Neuronal stem cell (in vitro differentiated cells): ENCODE data around the gene DEGS2.

Experiments used
- DNase-seq: peaks from one replicate; pipeline ENCODE4 v3.0.0-alpha.2; 2013; ENCODE audit warnings: low spot score
- H2AFZ ChIP-seq: one replicate; pipeline ENCODE4 v1.6.1; 2013; ENCODE audit warnings: mild to moderate bottlenecking, low read length, inconsistent platforms
- H2AK5ac ChIP-seq: 2 replicates; pipeline ENCODE4 v1.6.1; 2013; ENCODE audit warnings: low read depth, mild to moderate bottlenecking, inconsistent platforms, low read length, moderate library complexity, mixed read lengths
- H2BK120ac ChIP-seq: 2 replicates; pipeline ENCODE4 v1.6.1; 2013; ENCODE audit warnings: low read depth, mild to moderate bottlenecking, inconsistent platforms, low read length, moderate library complexity, mixed read lengths
- H2BK12ac ChIP-seq: one replicate; pipeline ENCODE4 v1.6.1; 2013; ENCODE audit warnings: low read length, inconsistent platforms
- H2BK15ac ChIP-seq: 2 replicates; pipeline ENCODE4 v1.6.1; 2013; ENCODE audit warnings: mild to moderate bottlenecking, low read length, inconsistent platforms, mixed read lengths
- H2BK5ac ChIP-seq: one replicate; pipeline ENCODE4 v1.6.1; 2013; ENCODE audit warnings: inconsistent platforms, mild to moderate bottlenecking, low read length, moderate library complexity
- H3K14ac ChIP-seq: one replicate; pipeline ENCODE4 v1.6.1; 2013; ENCODE audit warnings: low read length, inconsistent platforms
- H3K18ac ChIP-seq: 2 replicates; pipeline ENCODE4 v1.6.1; 2013; ENCODE audit warnings: low read length, inconsistent platforms
- H3K23ac ChIP-seq: 2 replicates; pipeline ENCODE4 v1.6.1; 2013; ENCODE audit warnings: low read depth, mild to moderate bottlenecking, mixed read lengths, low read length, inconsistent platforms; ENCODE audit not compliant: poor library complexity
- H3K27ac ChIP-seq: replicated peaks from 3 replicates; pipeline ENCODE4 v1.5.1; 2013; ENCODE audit warnings: low read length, inconsistent platforms
- H3K27me3 ChIP-seq, 3 experiments: 2 replicates each; pipeline ENCODE4 v1.6.1; 2013; ENCODE audit warnings: low read length in 3 of 3, mild to moderate bottlenecking in 2 of 3, inconsistent platforms in 1 of 3, low read depth in 1 of 3, mixed read lengths in 1 of 3, moderate library complexity in 1 of 3; ENCODE audit not compliant: control insufficient read depth in 3 of 3, insufficient read depth in 3 of 3
- H3K36me3 ChIP-seq, 2 donors: replicated peaks in 1 of 2; 2 replicates each; pipeline ENCODE4 v1.6.1; 2013; ENCODE audit warnings: low read length in 2 of 2; ENCODE audit not compliant: control insufficient read depth in 2 of 2, insufficient read depth in 2 of 2
- H3K4ac ChIP-seq: 2 replicates; pipeline ENCODE4 v1.6.1; 2013; ENCODE audit warnings: inconsistent platforms, mild to moderate bottlenecking, low read length, moderate library complexity
- H3K4me1 ChIP-seq, 2 donors: 1 replicate in 1 of 2; 2 replicates in 1 of 2; pipeline ENCODE4 v1.6.1; 2013; ENCODE audit warnings: low read length in 2 of 2, low read depth in 1 of 2; ENCODE audit not compliant: control insufficient read depth in 2 of 2, insufficient read depth in 1 of 2
- H3K4me2 ChIP-seq: one replicate; pipeline ENCODE4 v1.6.1; 2013; ENCODE audit warnings: mild to moderate bottlenecking, low read length, inconsistent platforms; ENCODE audit not compliant: insufficient read depth, poor library complexity, severe bottlenecking
- H3K4me3 ChIP-seq, 2 donors: 2 replicates each; pipeline ENCODE4 v1.5.1; 2013; ENCODE audit warnings: low read length in 2 of 2, mild to moderate bottlenecking in 2 of 2, inconsistent platforms in 1 of 2, moderate library complexity in 1 of 2
- H3K79me1 ChIP-seq: one replicate; pipeline ENCODE4 v1.6.1; 2013; ENCODE audit warnings: low read depth, mild to moderate bottlenecking, inconsistent platforms, low read length, moderate library complexity
- H3K9ac ChIP-seq: one replicate; pipeline ENCODE4 v1.6.1; 2013; ENCODE audit warnings: mild to moderate bottlenecking, low read depth, low read length, inconsistent platforms; ENCODE audit not compliant: poor library complexity
- H3K9me3 ChIP-seq, 2 donors: replicated peaks in 1 of 2; 2 replicates each; pipeline versions ENCODE3 to v1.6.1; 2013; ENCODE audit warnings: low read length in 2 of 2, mild to moderate bottlenecking in 2 of 2, inconsistent platforms in 1 of 2, low read depth in 1 of 2, mixed read lengths in 1 of 2, moderate library complexity in 1 of 2; ENCODE audit not compliant: control insufficient read depth in 2 of 2, insufficient read depth in 1 of 2
- H4K8ac ChIP-seq: one replicate; pipeline ENCODE4 v1.6.1; 2013; ENCODE audit warnings: low read depth, mild to moderate bottlenecking, inconsistent platforms, low read length, moderate library complexity
- H4K91ac ChIP-seq: one replicate; pipeline ENCODE4 v1.6.1; 2013; ENCODE audit warnings: low read length, low read depth, mild to moderate bottlenecking, inconsistent platforms; ENCODE audit not compliant: poor library complexity
- WGBS, 2 donors: extraction: QIAGEN DNeasy Blood & Tissue Kit; methylation state at CpG; one replicate each; pipeline ENCODE4 v1.1.7; 2013; ENCODE audit warnings: missing lambda C conversion rate in 2 of 2, mixed read lengths in 1 of 2; ENCODE audit not compliant: insufficient read length in 2 of 2, insufficient replicate concordance in 1 of 2; ENCODE audit errors: extremely low coverage in 2 of 2; 5-methylcytosine and 5-hydroxymethylcytosine counted together

The DEGS2 gene

DNA sequence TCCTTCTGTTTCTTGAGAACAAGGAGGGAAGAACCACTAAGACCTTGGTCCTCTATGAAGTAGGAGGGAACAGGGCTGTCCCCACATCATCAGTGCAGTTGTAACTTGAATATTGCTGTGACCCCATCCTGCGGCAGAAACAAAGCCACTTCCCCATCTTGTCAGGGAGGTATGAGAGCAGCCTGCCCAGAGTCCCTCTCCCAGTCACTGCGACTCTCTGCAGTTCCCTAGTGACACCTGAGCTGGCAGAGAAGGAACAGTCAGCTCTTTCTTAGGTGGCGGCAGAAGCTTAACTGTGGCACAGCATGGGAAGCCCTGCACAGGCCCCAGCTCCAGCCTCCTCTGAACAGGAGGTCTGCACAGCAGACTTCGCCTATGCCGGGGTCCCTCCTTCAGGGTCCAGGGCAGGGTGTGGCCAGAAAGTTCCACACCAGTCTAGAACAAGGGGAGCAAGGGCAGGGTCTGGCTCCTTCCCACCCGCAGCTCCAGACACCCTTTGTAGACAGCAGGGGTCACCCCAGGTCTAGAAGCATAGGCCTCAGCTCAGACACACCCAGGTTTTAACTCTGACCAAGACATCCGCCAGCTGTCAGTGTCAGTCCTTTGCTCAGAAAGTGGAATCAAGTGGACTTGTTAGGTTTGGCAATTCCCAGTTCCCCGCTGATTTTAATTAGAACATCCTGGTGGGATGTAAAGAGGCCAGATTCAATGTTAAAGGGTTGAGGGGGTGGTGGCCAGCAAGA is 36.8 kb downstream of the DEGS2 start:
- Histone ChIP-seq H2AFZ (no peak overlapping the region), H4K8ac (no peak overlapping the region), H3K36me3 (peaks cover 23 to 72% of the 10 kb centered on the region in 2 donors), H4K91ac (no peak overlapping the region), H3K4me1 (no peaks in the 10 kb centered on the region), H3K18ac (no peak overlapping the region), H3K9me3 (peaks cover 0 to 2% of the 10 kb centered on the region in 2 donors), H3K23ac (no peak overlapping the region), H2AK5ac (no peak overlapping the region), H2BK120ac (no peak overlapping the region), H3K4me2 (no peak overlapping the region), H3K4me3 (no peak overlapping the region), H2BK12ac (no peak overlapping the region), H3K4ac (no peak overlapping the region), H2BK15ac (no peak overlapping the region), H3K14ac (no peak overlapping the region), H2BK5ac (no peak overlapping the region), H3K27me3 (no peaks in the 10 kb centered on the region), H3K27ac (no peak overlapping the region), H3K79me1 (peaks cover 2% of the 10 kb centered on the region), H3K9ac (no peak overlapping the region)
- no peak for DNase-seq
- WGBS, 2 donors: no CpG with 5 or more reads among the region's 8 CpGs

DNA sequence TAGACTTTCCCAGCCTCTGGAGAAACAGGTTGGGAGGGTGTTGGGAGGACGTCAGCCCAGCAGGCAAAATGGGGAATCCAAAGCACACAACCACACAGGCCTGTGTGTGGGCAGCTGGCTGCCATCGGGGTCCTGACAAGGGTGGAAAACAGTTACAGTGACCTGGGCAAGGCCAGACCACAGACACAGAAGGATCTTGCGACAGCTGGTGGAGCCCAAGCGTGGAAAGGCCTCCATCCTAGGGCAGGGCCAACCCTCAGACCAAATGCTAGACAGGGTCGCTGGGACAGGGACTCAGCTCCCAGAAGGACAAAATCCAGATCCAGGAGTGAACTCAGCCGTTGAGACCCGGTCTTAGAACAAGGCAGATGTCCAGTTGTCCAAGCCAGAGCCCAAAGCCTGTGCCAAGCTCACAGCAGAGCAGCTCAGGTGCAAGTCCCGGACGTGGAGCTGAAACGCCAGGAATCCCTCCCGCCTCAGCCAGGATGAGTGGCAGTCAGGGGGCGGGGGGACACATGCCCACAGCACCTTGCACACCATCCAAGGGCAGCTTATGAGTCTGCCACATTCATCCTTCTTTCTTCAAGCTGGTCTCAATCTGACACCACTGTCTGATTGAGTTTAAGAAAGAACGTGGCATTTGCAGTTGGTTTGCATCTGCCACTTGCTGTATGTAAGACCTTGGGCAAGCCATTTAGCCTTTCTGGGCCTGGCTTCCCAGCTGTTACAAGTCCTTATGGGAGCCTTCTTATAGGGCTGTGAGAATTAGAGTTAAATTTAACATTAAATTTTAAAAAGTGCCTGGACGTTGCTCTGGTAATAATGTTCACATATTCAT is 37.6 kb downstream of the DEGS2 start:
- Histone ChIP-seq H2BK5ac (no peak overlapping the region), H3K23ac (peak overlapping the region; percentile 8), H3K14ac (no peak overlapping the region), H3K27me3 (no peaks in the 10 kb centered on the region), H3K4me2 (no peak overlapping the region), H3K9me3 (peaks cover 0 to 2% of the 10 kb centered on the region in 2 donors), H3K9ac (no peak overlapping the region), H3K4me1 (no peaks in the 10 kb centered on the region), H4K91ac (no peak overlapping the region), H3K79me1 (peaks cover 2% of the 10 kb centered on the region), H3K36me3 (peaks cover 17 to 72% of the 10 kb centered on the region in 2 donors), H3K27ac (no peak overlapping the region), H2AFZ (no peak overlapping the region), H3K4me3 (no peak overlapping the region), H2AK5ac (no peak overlapping the region), H3K4ac (no peak overlapping the region), H2BK120ac (no peak overlapping the region), H3K18ac (peak overlapping the region; percentile 25), H2BK15ac (no peak overlapping the region), H4K8ac (no peak overlapping the region), H2BK12ac (no peak overlapping the region)
- no CpG with 5 or more reads among the region's 14 CpGs for WGBS, 2 donors
- DNase-seq: no peak

DNA sequence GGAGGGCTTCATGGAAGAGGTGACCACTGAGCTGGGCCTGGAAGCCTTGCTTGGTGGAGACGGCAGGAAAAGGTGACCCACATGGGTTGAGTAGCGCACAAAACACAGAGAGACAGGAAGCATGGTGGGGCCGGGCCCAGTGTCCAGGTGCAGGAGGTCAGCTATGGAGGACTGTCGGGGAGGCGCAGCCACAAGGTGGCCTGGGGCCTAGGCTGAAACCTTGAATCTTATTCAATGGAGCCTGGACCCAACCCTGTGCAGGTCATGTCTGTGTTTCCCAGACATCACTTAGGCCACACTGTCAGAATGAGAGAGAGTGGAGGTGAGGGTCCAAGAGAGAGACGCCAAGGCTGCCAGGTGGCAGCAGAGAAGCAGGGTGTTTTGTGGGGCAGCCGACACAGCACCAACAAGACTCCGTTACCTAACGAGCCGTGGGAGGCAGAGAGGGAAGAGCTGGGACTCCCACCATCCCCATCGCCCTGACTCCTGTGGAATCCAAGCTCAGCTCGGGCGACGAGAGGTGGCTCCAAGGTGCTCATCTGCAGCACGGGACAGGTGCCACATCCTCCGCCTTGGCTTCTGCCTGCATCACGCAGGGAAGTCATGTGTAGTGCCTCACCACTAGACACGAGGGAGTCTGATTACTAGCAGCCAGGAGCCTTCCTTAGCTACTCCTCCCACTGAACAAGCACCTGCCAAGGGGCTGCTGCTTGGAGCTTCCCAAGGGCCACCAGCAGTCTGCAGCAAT is 38.7 kb downstream of the DEGS2 start:
- Histone ChIP-seq H3K27me3 (no peaks in the 10 kb centered on the region), H3K79me1 (peaks cover 2% of the 10 kb centered on the region), H2BK120ac (no peak overlapping the region), H3K9ac (peak overlapping the region; percentile 5), H2BK12ac (no peak overlapping the region), H3K36me3 (peaks cover 14 to 61% of the 10 kb centered on the region in 2 donors), H3K18ac (no peak overlapping the region), H2AK5ac (no peak overlapping the region), H3K23ac (no peak overlapping the region), H3K4ac (no peak overlapping the region), H4K91ac (no peak overlapping the region), H3K27ac (no peak overlapping the region), H3K14ac (no peak overlapping the region), H2BK15ac (no peak overlapping the region), H3K9me3 (peaks cover 0 to 2% of the 10 kb centered on the region in 2 donors), H3K4me3 (no peak overlapping the region), H2BK5ac (no peak overlapping the region), H3K4me2 (no peak overlapping the region), H2AFZ (no peak overlapping the region), H3K4me1 (peaks cover 0 to 5% of the 10 kb centered on the region in 2 donors), H4K8ac (no peak overlapping the region)
- no CpG with 5 or more reads among the region's 18 CpGs for WGBS, 2 donors
- no peak for DNase-seq
